Pancreas (tissue), 10 donors: ENCODE results near the gene DEPDC5. TPM values are rescaled to one million over a fixed set of nuclear protein-coding genes. Genes with fewer than 3 reads are reported as not detected.

ENCODE experiments used
- ATAC-seq, 4 donors: fragments of 200-7000 bp; cut with Tn5 transposase; one replicate each; pipeline versions ENCODE4 v1.8.0 to v1.9.1; 2020; ENCODE audit warnings: mild to moderate bottlenecking in 4 of 4, moderate library complexity in 4 of 4
- DNase-seq, 6 donors: peaks; one replicate each; pipeline ENCODE4 v3.0.0-alpha.2; 2020
- FAIRE-seq: peaks from 2 replicates; lab custom pipeline; 2012; peaks lifted over from hg19 to GRCh38; lab: Jason Lieb, UNC
- H3K27ac ChIP-seq, 4 donors: fragments of 200-600 bp; sonication (generic); 1 replicate in 3 of 4; 2 replicates in 1 of 4; pipeline versions ENCODE4 v1.5.0 to v1.8.0; 2020
- H3K27me3 ChIP-seq, 4 donors: fragments of 200-600 bp; one replicate each; pipeline ENCODE4 v1.8.0; 2021
- H3K36me3 ChIP-seq, 3 donors: fragments of 200-600 bp; sonication (generic) in 1 of 3; one replicate each; pipeline versions ENCODE4 v1.5.0 to v1.8.0; 2020 to 2021
- H3K4me1 ChIP-seq, 3 donors: fragments of 200-600 bp; one replicate each; pipeline ENCODE4 v1.8.0; 2021
- H3K4me3 ChIP-seq, 4 donors: fragments of 200-600 bp; sonication (generic) in 2 of 4; one replicate each; pipeline versions ENCODE4 v1.5.0 to v1.8.0; 2020 to 2021
- H3K9me3 ChIP-seq, 4 donors: fragments of 200-600 bp; one replicate each; pipeline ENCODE4 v1.8.0; 2021
- WGBS, 2 donors: extraction: QIAGEN DNeasy Blood & Tissue Kit; methylation state at CpG; one replicate each; pipeline ENCODE4 v1.1.7; 2013; 5-methylcytosine and 5-hydroxymethylcytosine counted together
- intact Hi-C, 3 donors: fragments of 100-400 bp; cut with DNase I; formaldehyde crosslinking; loops; one replicate each; pipeline versions ENCODE4 v1.11.1 to v1.14.2; 2022
- polyA plus RNA-seq, 2 donors: library from polyadenylated mRNA; stranded (reverse); fragments of 200-250 nt; gene quantifications; one replicate each; pipeline ENCODE4 v1.2.3, GENCODE V29; 2013
- total RNA-seq, 6 donors: library from RNA; stranded (reverse); fragmentation: NEBNext Ultra II Directional in 4 of 6; extraction: Animal tissue kit (Norgen Biotek cat#: 25700) in 4 of 6; gene quantifications; one replicate each; pipeline versions ENCODE4 v1.2.1 to v1.2.4, GENCODE V29; 2021 to 2023
- TF ChIP-seq, protein P1 (sequence below), 4 donors: fragments of 200-600 bp; sonication (generic) in 3 of 4; IDR thresholded peaks; one replicate each; pipeline versions ENCODE4 v1.5.0 to v1.8.0; 2021; ENCODE audit warnings: antibody characterized with exemption in 4 of 4
- donor health status: healthy with polysubstance abuse.
- donor health status: DM: no; HTN: no; CAD: no; lungs with moderate emphysema.
- donor health status: DM: no; HTN: no; CAD: no.
- donor health status: control.
- donor health status: control.
- donor health status: Bipolar disorder and iron deficiency.
- donor health status: DM: yes; HTN: yes; CAD: no.
- donor health status: DM: no; HTN: no; CAD: no.
- donor health status: DM: no; HTN: no; CAD: no.
- donor health status: DM: yes; HTN: yes; CAD: no.

DEPDC5 gene
- total and polyA plus RNA-seq, 8 donors = 5.9 to 17.2 (median 9.0) TPM

DNA sequence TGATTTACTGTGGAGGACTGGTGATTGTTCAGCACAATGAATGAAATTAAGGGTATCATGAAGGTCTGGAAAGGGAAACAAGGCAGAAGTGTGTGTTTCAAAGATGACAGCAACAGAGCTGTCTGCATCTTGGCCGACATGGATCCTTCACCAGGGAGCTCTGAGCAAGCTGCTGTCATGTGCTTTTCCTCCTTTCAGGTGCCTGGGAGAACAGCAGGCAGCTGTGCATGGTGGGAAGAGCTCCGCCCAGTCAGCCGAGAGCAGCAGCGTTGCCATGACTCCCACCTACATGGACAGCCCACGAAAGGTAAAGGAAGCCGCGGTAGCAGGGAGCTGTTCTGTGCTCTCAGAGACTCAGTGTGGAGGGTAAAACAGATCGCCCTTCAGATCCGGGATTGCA is 103.4 kb downstream of the DEPDC5 start:
- Histone ChIP-seq H3K27ac (peak overlapping the region in 1 of 4 donors; percentile 28), H3K27me3 (no peaks in the 10 kb centered on the region), H3K36me3 (no peaks in the 10 kb centered on the region), H3K9me3 (no peaks in the 10 kb centered on the region), H3K4me3 (no peak overlapping the region), H3K4me1 (no peaks in the 10 kb centered on the region)
- ATAC-seq (peak in 3 of 4 donors; percentile 66 to 89 (median 88)), FAIRE-seq (no peak), DNase-seq (peak in 1 of 6 donors; percentile 27)
- TF ChIP-seq, protein P1, sequence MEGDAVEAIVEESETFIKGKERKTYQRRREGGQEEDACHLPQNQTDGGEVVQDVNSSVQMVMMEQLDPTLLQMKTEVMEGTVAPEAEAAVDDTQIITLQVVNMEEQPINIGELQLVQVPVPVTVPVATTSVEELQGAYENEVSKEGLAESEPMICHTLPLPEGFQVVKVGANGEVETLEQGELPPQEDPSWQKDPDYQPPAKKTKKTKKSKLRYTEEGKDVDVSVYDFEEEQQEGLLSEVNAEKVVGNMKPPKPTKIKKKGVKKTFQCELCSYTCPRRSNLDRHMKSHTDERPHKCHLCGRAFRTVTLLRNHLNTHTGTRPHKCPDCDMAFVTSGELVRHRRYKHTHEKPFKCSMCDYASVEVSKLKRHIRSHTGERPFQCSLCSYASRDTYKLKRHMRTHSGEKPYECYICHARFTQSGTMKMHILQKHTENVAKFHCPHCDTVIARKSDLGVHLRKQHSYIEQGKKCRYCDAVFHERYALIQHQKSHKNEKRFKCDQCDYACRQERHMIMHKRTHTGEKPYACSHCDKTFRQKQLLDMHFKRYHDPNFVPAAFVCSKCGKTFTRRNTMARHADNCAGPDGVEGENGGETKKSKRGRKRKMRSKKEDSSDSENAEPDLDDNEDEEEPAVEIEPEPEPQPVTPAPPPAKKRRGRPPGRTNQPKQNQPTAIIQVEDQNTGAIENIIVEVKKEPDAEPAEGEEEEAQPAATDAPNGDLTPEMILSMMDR (IDR thresholded peaks at IDR 0.05) = no peak
- intact Hi-C loops = no loop called here
- 63 to 69% methylated on average over 9 of the region's 9 CpGs for WGBS, 2 donors

- 96 to 97% methylated on average over 11 of the region's 11 CpGs for WGBS, 2 donors
- H3K36me3 ChIP-seq = no peaks in the 10 kb centered on the region
- FAIRE-seq = no peak
Measured at GRCh38 chr22:31861226-31861840, 107.5 kb downstream of the DEPDC5 start.

GRCh38 chr22:31866918-31867317 is 113.1 kb downstream of the DEPDC5 start:
- no peak for ATAC-seq
- Histone ChIP-seq H3K4me3 (no peak overlapping the region), H3K9me3 (no peaks in the 10 kb centered on the region), H3K27me3 (no peaks in the 10 kb centered on the region), H3K36me3 (peaks cover 0 to 7% (median 0%) of the 10 kb centered on the region in 3 donors), H3K27ac (no peak overlapping the region), H3K4me1 (no peaks in the 10 kb centered on the region)
- intact Hi-C loops = no loop called here
- DNase-seq = no peak
- WGBS, 2 donors = 67 to 85% methylated on average over 4 of the region's 4 CpGs
- TF ChIP-seq, protein P1 (IDR thresholded peaks at IDR 0.05) = no peak
- no peak for FAIRE-seq

More at GRCh38 chr22:31861226-31861840, 107.5 kb downstream of the DEPDC5 start:
- TF ChIP-seq, protein P1 (IDR thresholded peaks at IDR 0.05) = no peak
- Histone ChIP-seq H3K4me3 (no peak overlapping the region), H3K4me1 (no peaks in the 10 kb centered on the region), H3K27me3 (no peaks in the 10 kb centered on the region), H3K9me3 (no peaks in the 10 kb centered on the region), H3K27ac (no peak overlapping the region)
- ATAC-seq (no peak), DNase-seq (no peak)
- intact Hi-C loops = no loop called here

- TF ChIP-seq, protein P1 (IDR thresholded peaks at IDR 0.05) = no peak
Measured at GRCh38 chr22:31867386-31868153, 113.8 kb downstream of the DEPDC5 start.

More at GRCh38 chr22:31867386-31868153, 113.8 kb downstream of the DEPDC5 start:
- Histone ChIP-seq H3K9me3 (no peaks in the 10 kb centered on the region), H3K4me1 (no peaks in the 10 kb centered on the region), H3K4me3 (no peak overlapping the region), H3K27me3 (no peaks in the 10 kb centered on the region), H3K27ac (no peak overlapping the region), H3K36me3 (peaks cover 0 to 7% (median 0%) of the 10 kb centered on the region in 3 donors)
- WGBS, 2 donors = 83 to 99% methylated on average over 3 of the region's 3 CpGs
- FAIRE-seq = no peak
- no peak for DNase-seq
- intact Hi-C loops = no loop called here
- ATAC-seq = no peak
